ENCODE results near the gene ZNF57. TPM values are rescaled to one million over a fixed set of nuclear protein-coding genes. Genes with fewer than 3 reads are reported as not detected.
"Not testable (repeated sequence)": the region's sequence is repeated elsewhere in the genome, so short reads cannot be mapped to it uniquely, and the experiment has no call there.

The ZNF57 gene
- total RNA-seq, 1 donor from 2014 or later, result 7.2 TPM

GRCh38 chr19:2887391-2887914 is 13.3 kb upstream of the ZNF57 start:
- no peak overlapping the region for H3K27ac ChIP-seq
- no peaks in the 10 kb centered on the region for H3K27me3 ChIP-seq
- peak; percentile 68 for TF ChIP-seq CTCF (IDR thresholded peaks at IDR 0.05)
- ATAC-seq (peak; percentile 94), DNase-seq (no peak)
- intact Hi-C loops (cut with DNase I), result no loop called here
- H3K4me1 ChIP-seq, result peaks cover 4% of the 10 kb centered on the region
- H3K9me3 ChIP-seq, result no peaks in the 10 kb centered on the region
- H3K4me3 ChIP-seq, result no peak overlapping the region
- H3K36me3 ChIP-seq, result no peaks in the 10 kb centered on the region

GRCh38 chr19:2888731-2889224 is 11.9 kb upstream of the ZNF57 start:
- H3K27ac ChIP-seq, result no peak overlapping the region
- DNase-seq (no peak), ATAC-seq (peak; percentile 45)
- no peaks in the 10 kb centered on the region for H3K36me3 ChIP-seq
- H3K4me1 ChIP-seq, result peaks cover 4% of the 10 kb centered on the region
- intact Hi-C loops (cut with DNase I), result no loop called here
- no peak for TF ChIP-seq CTCF (IDR thresholded peaks at IDR 0.05)
- H3K4me3 ChIP-seq, result peak overlapping the region; percentile 37
- H3K9me3 ChIP-seq, result no peaks in the 10 kb centered on the region
- no peaks in the 10 kb centered on the region for H3K27me3 ChIP-seq

DNA sequence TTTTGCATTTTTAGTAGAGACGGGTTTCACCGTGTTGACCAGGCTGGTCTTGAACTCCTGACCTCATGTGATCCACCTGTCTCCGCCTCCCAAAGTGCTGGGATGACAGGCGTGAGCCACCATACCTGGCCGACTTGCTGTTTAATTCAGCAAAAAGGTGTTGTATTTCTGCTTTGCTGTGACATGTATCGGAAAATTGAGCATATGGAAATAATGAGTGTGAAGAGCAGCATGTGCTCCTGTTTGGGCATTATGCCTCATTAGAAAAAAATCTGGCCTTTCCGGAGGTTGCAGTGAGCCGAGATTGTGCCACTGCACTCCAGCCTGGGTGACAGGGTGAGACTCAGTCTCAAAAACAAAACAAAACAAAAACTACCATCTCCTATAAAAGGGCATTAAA is 10.2 kb upstream of the ZNF57 start:
- H3K27ac ChIP-seq; H3K9me3 ChIP-seq; ATAC-seq; H3K4me1 ChIP-seq; H3K36me3 ChIP-seq; H3K4me3 ChIP-seq; DNase-seq; H3K27me3 ChIP-seq; intact Hi-C loops (cut with DNase I): not testable (repeated sequence)

DNA sequence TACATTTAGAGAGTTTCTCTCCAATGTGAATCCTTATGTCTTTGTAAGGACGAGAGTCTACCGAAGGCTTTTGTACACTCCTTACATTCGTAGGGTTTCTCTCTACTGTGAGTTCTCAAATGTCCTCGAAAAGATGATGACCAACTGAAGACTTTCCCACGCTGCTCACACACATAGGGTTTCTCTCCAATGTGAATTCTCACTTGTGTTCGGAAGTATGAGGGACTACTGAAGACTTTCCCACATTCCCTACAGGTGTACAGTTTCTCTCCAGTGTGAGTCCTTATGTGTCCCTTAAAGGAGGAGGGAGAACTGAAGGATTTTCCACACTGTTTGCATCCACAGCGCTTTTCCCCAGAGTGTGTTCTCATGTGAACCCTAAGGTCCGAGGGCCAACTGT is 4.0 kb upstream of the ZNF57 start:
- intact Hi-C loops (cut with DNase I), result no loop called here
- no peaks in the 10 kb centered on the region for H3K27me3 ChIP-seq
- H3K4me1 ChIP-seq, result no peaks in the 10 kb centered on the region
- H3K9me3 ChIP-seq, result no peaks in the 10 kb centered on the region
- no peak for ATAC-seq
- DNase-seq, result no peak
- no peak for TF ChIP-seq CTCF (IDR thresholded peaks at IDR 0.05)
- H3K27ac ChIP-seq, result no peak overlapping the region
- H3K36me3 ChIP-seq, result no peaks in the 10 kb centered on the region
- no peak overlapping the region for H3K4me3 ChIP-seq

GRCh38 chr19:2902590-2903218 is 2.0 kb downstream of the ZNF57 start:
- no peak for TF ChIP-seq CTCF (IDR thresholded peaks at IDR 0.05)

DNA sequence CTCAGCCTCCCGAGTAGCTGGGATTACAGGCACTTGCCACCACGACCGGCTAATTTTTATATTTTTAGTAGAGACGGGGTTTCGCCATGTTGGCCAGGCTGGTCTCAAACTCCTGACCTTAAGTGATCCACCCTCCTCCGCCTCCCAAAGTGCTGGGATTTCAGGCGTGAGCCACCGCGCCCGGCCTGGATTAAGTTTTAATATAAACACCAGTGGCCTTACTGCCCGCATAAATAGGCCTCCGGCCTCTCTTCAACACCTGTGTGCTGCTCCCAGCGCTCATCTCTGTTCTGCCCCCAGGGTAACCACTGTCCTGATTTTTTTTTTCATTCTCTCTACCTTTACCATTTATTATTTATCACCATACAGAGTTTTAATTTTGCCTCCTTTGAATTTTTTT is 2.6 kb downstream of the ZNF57 start:
- H3K27ac ChIP-seq; ATAC-seq; H3K36me3 ChIP-seq; H3K27me3 ChIP-seq; intact Hi-C loops (cut with DNase I); DNase-seq; H3K4me3 ChIP-seq; H3K9me3 ChIP-seq; H3K4me1 ChIP-seq: not testable (repeated sequence)

More at GRCh38 chr19:2902590-2903218, 2.0 kb downstream of the ZNF57 start:
- ATAC-seq (no peak), DNase-seq (no peak)
- intact Hi-C loops (cut with DNase I), result no loop called here
- Histone ChIP-seq H3K4me3 (no peak overlapping the region), H3K9me3 (no peaks in the 10 kb centered on the region), H3K36me3 (no peaks in the 10 kb centered on the region), H3K27me3 (no peaks in the 10 kb centered on the region), H3K4me1 (no peaks in the 10 kb centered on the region), H3K27ac (no peak overlapping the region)

All from upper lobe of right lung (tissue), 1 donor.